Measurements from ENCODE around the gene COQ2.
"Not testable (repeated sequence)": the region's sequence is repeated elsewhere in the genome, so short reads cannot be mapped to it uniquely, and the experiment has no call there.

- TF ChIP-seq CTCF (conservative IDR thresholded peaks at IDR 0.05 in 1 of 2, IDR thresholded peaks at IDR 0.05 in 1 of 2; ENCODE audit: extremely low read depth in 1 of 2, insufficient read depth in 1 of 2, low read depth in 1 of 2, low read length in 2 of 2); EZH2 (IDR thresholded peaks at IDR 0.05; ENCODE audit: borderline replicate concordance, low read length): not testable (repeated sequence)
These were observed 48.9 kb downstream of the COQ2 start for GRCh38 chr4:83235645-83236133.

Measured in mammary epithelial cell (primary cell).